ENCODE data around the gene BATF.

The BATF gene

GRCh38 chr14:75501080-75501479 is 21.2 kb upstream of the BATF start:
- no peak for DNase-seq

- no peak for DNase-seq
Observed at GRCh38 chr14:75504411-75504810, 17.9 kb upstream of the BATF start.

GRCh38 chr14:75506930-75507329 is 15.3 kb upstream of the BATF start:
- no peak for DNase-seq

- DNase-seq, result no peak
Observed at GRCh38 chr14:75510547-75510946, 11.7 kb upstream of the BATF start.

GRCh38 chr14:75511201-75511600 is 11.1 kb upstream of the BATF start:
- DNase-seq, result no peak

- DNase-seq, result peak; percentile 31
Observed at GRCh38 chr14:75513911-75514672, 8.2 kb upstream of the BATF start.

GRCh38 chr14:75514673-75515628 is 7.3 kb upstream of the BATF start:
- peak; percentile 66 for DNase-seq

GRCh38 chr14:75515629-75515996 is 6.7 kb upstream of the BATF start:
- no peak for DNase-seq

- DNase-seq, result peak; percentile 61
Observed at GRCh38 chr14:75518625-75519024, 3.6 kb upstream of the BATF start.

GRCh38 chr14:75519394-75519793 is 2.9 kb upstream of the BATF start:
- no peak for DNase-seq

GRCh38 chr14:75519826-75520728 is 2.2 kb upstream of the BATF start:
- no peak for DNase-seq

GRCh38 chr14:75520852-75521251 is 1.4 kb upstream of the BATF start:
- no peak for DNase-seq

GRCh38 chr14:75521415-75522199 is 662 bp upstream of the BATF start:
- DNase-seq, result no peak

GRCh38 chr14:75522983-75523318 is 682 bp downstream of the BATF start:
- no peak for DNase-seq

GRCh38 chr14:75523771-75524171 is 1.5 kb downstream of the BATF start:
- peak; percentile 28 for DNase-seq

- no peak for DNase-seq
Observed at GRCh38 chr14:75525969-75526368, 3.7 kb downstream of the BATF start.

- DNase-seq, result no peak
Observed at GRCh38 chr14:75527449-75528163, 5.3 kb downstream of the BATF start.

- no peak for DNase-seq
Observed at GRCh38 chr14:75531256-75531655, 9.0 kb downstream of the BATF start.

- DNase-seq, result no peak
Observed at GRCh38 chr14:75531660-75532317, 9.5 kb downstream of the BATF start.

GRCh38 chr14:75533791-75534555 is 11.7 kb downstream of the BATF start:
- no peak for DNase-seq

Measured in CD4-positive, alpha-beta T cell treated with Interleukin-6 for 4 hours (primary cell).